K562 (cell line): Measurements from ENCODE around the gene JDP2. TPM values are rescaled to one million over a fixed set of nuclear protein-coding genes. Genes with fewer than 3 reads are reported as not detected.

ENCODE experiments used
- ATAC-seq: fragments of 200-7000 bp; cut with Tn5 transposase; 3 replicates; pipeline ENCODE4 v1.9.1; 2020; ENCODE audit warnings: moderate library complexity
- BruUV-seq: library from RNA; stranded (reverse); fragments of 400-500 nt; replicated peaks from 2 replicates; lab custom pipeline; 2021; lab: Mats Ljungman, UMichigan
- CTCF ChIA-PET: fragments of 300-600 bp; formaldehyde crosslinking; extraction: SDS; loops from one replicate; lab custom pipeline; 2021; ENCODE audit warnings: low intra/inter-chr PET ratio; lab: Yijun Ruan, JAX
- POLR2A ChIA-PET: fragments of 300-600, 350-650 bp; sonication (Branson Sonifier 250); formaldehyde crosslinking; extraction: SDS; loops from one replicate; lab custom pipeline; 2021; ENCODE audit warnings: antibody characterized with exemption, inconsistent platforms; lab: Yijun Ruan, JAX
- DNase-seq, 4 experiments: peaks; one replicate each; pipeline versions ENCODE4 v3.0.0 to v3.0.0-alpha.2; 2011 to 2018; ENCODE audit warnings: low spot score in 3 of 4, mixed read lengths in 3 of 4; ENCODE audit errors: extremely low read depth in 1 of 4
- FAIRE-seq: peaks from 2 replicates; lab custom pipeline; 2011; peaks lifted over from hg19 to GRCh38; lab: Jason Lieb, UNC
- H2AFZ ChIP-seq: 2 replicates; pipeline ENCODE4 v1.6.0; 2011; ENCODE audit warnings: low read depth, low read length, control low read depth, inconsistent platforms
- H3K27ac ChIP-seq: fragments of 200-600 bp; 3 replicates; pipeline ENCODE4 v1.8.0; 2011; ENCODE audit warnings: low read depth, mild to moderate bottlenecking, control low read depth, inconsistent platforms, low read length, moderate library complexity, mixed read lengths; ENCODE audit errors: extremely low read depth
- H3K27me3 ChIP-seq, 2 experiments: fragments of 300-600 bp in 1 of 2; 2 replicates in 1 of 2; 3 replicates in 1 of 2; pipeline versions ENCODE4 v1.6.0 to v1.8.0; 2011; ENCODE audit warnings: inconsistent platforms in 2 of 2, low read length in 2 of 2, mild to moderate bottlenecking in 1 of 2, mixed read lengths in 1 of 2, moderate library complexity in 1 of 2; ENCODE audit not compliant: control insufficient read depth in 2 of 2, insufficient read depth in 2 of 2
- H3K36me3 ChIP-seq: fragments of 300-600 bp; 3 replicates; pipeline ENCODE4 v1.8.0; 2011; ENCODE audit warnings: mild to moderate bottlenecking, low read length, inconsistent platforms; ENCODE audit not compliant: control insufficient read depth, insufficient read depth
- H3K4me1 ChIP-seq, 2 experiments: fragments of 200-600 bp in 1 of 2; replicated peaks in 1 of 2; 2 replicates in 1 of 2; 3 replicates in 1 of 2; pipeline versions ENCODE4 v1.5.1 to v1.8.0; 2011; ENCODE audit warnings: inconsistent platforms in 2 of 2, low read length in 2 of 2, mild to moderate bottlenecking in 1 of 2, mixed read lengths in 1 of 2, moderate library complexity in 1 of 2; ENCODE audit not compliant: control insufficient read depth in 2 of 2, insufficient read depth in 2 of 2
- H3K4me2 ChIP-seq: 2 replicates; pipeline ENCODE4 v1.6.1; 2011; ENCODE audit warnings: low read length, control low read depth, inconsistent platforms, mixed read lengths; ENCODE audit not compliant: insufficient read depth
- H3K4me3 ChIP-seq: fragments of 200-600 bp; sonication (generic), shearing (Covaris generic); 2 replicates; pipeline ENCODE4 v1.5.1; 2016; ENCODE audit warnings: control low read depth, inconsistent platforms
- H3K79me2 ChIP-seq: fragments of 200-600 bp; 3 replicates; pipeline ENCODE4 v1.8.0; 2011; ENCODE audit warnings: low read length, inconsistent platforms; ENCODE audit not compliant: control insufficient read depth, insufficient read depth
- H3K9ac ChIP-seq, 2 experiments: 2 replicates each; pipeline versions ENCODE4 v1.6.0 to v1.6.1; 2011; ENCODE audit warnings: low read depth in 2 of 2, low read length in 2 of 2, control low read depth in 1 of 2, inconsistent platforms in 1 of 2, mild to moderate bottlenecking in 1 of 2, mixed read lengths in 1 of 2; ENCODE audit not compliant: insufficient read depth in 1 of 2
- H3K9me1 ChIP-seq: one replicate; pipeline ENCODE4 v1.6.0; 2011; ENCODE audit warnings: inconsistent platforms, mild to moderate bottlenecking, low read length, moderate library complexity; ENCODE audit not compliant: control insufficient read depth, insufficient read depth
- H3K9me3 ChIP-seq: replicated peaks from 2 replicates; pipeline ENCODE4 v1.5.1; 2011; ENCODE audit warnings: low read depth, low read length, inconsistent platforms; ENCODE audit not compliant: control insufficient read depth, insufficient read depth
- H4K20me1 ChIP-seq: replicated peaks from 2 replicates; pipeline ENCODE4 v1.6.1; 2011; ENCODE audit warnings: low read length, inconsistent platforms, mixed read lengths; ENCODE audit not compliant: control insufficient read depth, insufficient read depth
- CBFA2T3 ChIP-seq: fragments of 450-650 bp; IDR thresholded peaks from 2 replicates; pipeline ENCODE4 v1.6.1; 2017
- ETS2 ChIP-seq: IDR thresholded peaks from 2 replicates; pipeline ENCODE4 v1.6.1; 2016; ENCODE audit warnings: borderline replicate concordance, missing genetic modification characterization, mild to moderate bottlenecking, moderate library complexity, missing compliant biosample characterization; ENCODE audit not compliant: poor library complexity, severe bottlenecking
- HNRNPH1 ChIP-seq: fragments of 200-400 bp; formaldehyde crosslinking; optimal IDR thresholded peaks from 2 replicates; pipeline ENCODE3; 2017; ENCODE audit warnings: low read depth, mild to moderate bottlenecking, low read length, moderate library complexity
- KDM4B ChIP-seq, 2 experiments: fragments of 450-650 bp in 1 of 2; sonication (generic) in 1 of 2; IDR thresholded peaks; 2 replicates each; pipeline ENCODE4 v1.6.1; 2016 to 2017; ENCODE audit warnings: borderline replicate concordance in 2 of 2, antibody characterized with exemption in 1 of 2, low read depth in 1 of 2, mild to moderate bottlenecking in 1 of 2
- MAFG ChIP-seq: fragments of 450-650 bp; conservative IDR thresholded peaks from 2 replicates; pipeline ENCODE4 v1.6.1; 2016; ENCODE audit warnings: missing genetic modification characterization, missing compliant biosample characterization
- MECOM ChIP-seq: fragments of 250-450 bp; sonication (Bioruptor Pico); IDR thresholded peaks from 2 replicates; pipeline ENCODE4 v1.8.0; 2022; ENCODE audit warnings: inconsistent platforms
- MED1 ChIP-seq: sonication (generic); formaldehyde crosslinking; IDR thresholded peaks from 2 replicates; pipeline ENCODE4 v1.8.1; 2023; ENCODE audit warnings: missing genetic modification reagents, borderline replicate concordance
- PHF20 ChIP-seq: fragments of 450-650 bp; IDR thresholded peaks from 2 replicates; pipeline ENCODE4 v1.6.1; 2018; ENCODE audit not compliant: partially characterized antibody
- RFX1 ChIP-seq: fragments of 450-650 bp; IDR thresholded peaks from 2 replicates; pipeline ENCODE4 v1.6.1; 2016; ENCODE audit warnings: mild to moderate bottlenecking, moderate library complexity
- SIRT6 ChIP-seq: IDR thresholded peaks from one replicate; pipeline ENCODE4 v1.6.1; 2012; ENCODE audit warnings: low read depth, mild to moderate bottlenecking, control low read depth, inconsistent platforms, low read length, moderate library complexity
- SPI1 ChIP-seq: IDR thresholded peaks from 2 replicates; pipeline ENCODE4 v1.6.1; 2011; ENCODE audit warnings: low read depth, low read length, control low read depth, borderline replicate concordance
- TAF1 ChIP-seq: IDR thresholded peaks from 2 replicates; pipeline ENCODE4 v1.6.1; 2011; ENCODE audit warnings: mild to moderate bottlenecking, low read length, moderate library complexity; ENCODE audit not compliant: insufficient read depth, control insufficient read depth, severe bottlenecking; ENCODE audit errors: extremely low read depth
- ZNF274 ChIP-seq: IDR thresholded peaks from 2 replicates; pipeline ENCODE4 v1.6.1; 2011; ENCODE audit warnings: low read depth, mild to moderate bottlenecking, low read length, moderate library complexity, borderline replicate concordance
- ZNF316 ChIP-seq: fragments of 450-650 bp; IDR thresholded peaks from 2 replicates; pipeline ENCODE4 v1.6.1; 2016
- ZNF384 ChIP-seq: IDR thresholded peaks from 2 replicates; pipeline ENCODE4 v1.6.1; 2012; ENCODE audit warnings: low read depth, low read length, improper control_type of control experiment
- ZNF778 ChIP-seq: fragments of 450-650 bp; formaldehyde crosslinking; IDR thresholded peaks from 2 replicates; pipeline ENCODE4 v1.4.0; 2020; ENCODE audit warnings: mild to moderate bottlenecking, moderate library complexity
- WGBS: fragments of 100-300 bp; shearing (Covaris generic); methylation state at CpG from one replicate; pipeline ENCODE4 v1.1.6; 2016; ENCODE audit warnings: low coverage, mixed read lengths; ENCODE audit not compliant: insufficient coverage; ENCODE audit errors: missing lambda C conversion rate; 5-methylcytosine and 5-hydroxymethylcytosine counted together
- in situ Hi-C: fragments of 300-500 bp; cut with MboI; formaldehyde crosslinking; loops from 4 replicates; pipeline ENCODE4 v1.15.0; 2018; ENCODE audit warnings: inconsistent platforms, mixed read lengths
- intact Hi-C: fragments of 100-400 bp; cut with micrococcal nuclease; formaldehyde crosslinking; loops from 2 replicates; pipeline ENCODE4 v1.14.2; 2022
- polyA plus RNA-seq, 8 experiments: library from polyadenylated mRNA; depleted of rRNA in 4 of 8; stranded (reverse) in 5 of 8; unstranded in 3 of 8; fragments of >200 nt; fragmentation: Nextera tagmentation in 2 of 8; fragmentation: Illumina TruSeq in 1 of 8; extraction: Ambion mirVana in 2 of 8; extraction: Trizol in 1 of 8; gene quantifications; 2 replicates each; pipeline versions ENCODE4 v1.2.1 to v1.2.3, GENCODE V29; 2011 to 2014; ENCODE audit warnings: inconsistent platforms in 1 of 8, missing spikeins in 1 of 8
- total RNA-seq, 7 experiments: library from RNA; depleted of rRNA in 6 of 7; stranded (reverse); fragments of >200 nt in 6 of 7; fragmentation: Illumina TruSeq in 2 of 7; extraction: Trizol in 2 of 7; gene quantifications; 2 replicates each; pipeline versions ENCODE4 v1.2.1 to v1.2.3, GENCODE V29; 2011 to 2021; ENCODE audit warnings: low replicate concordance in 1 of 7
- TF ChIP-seq, protein P1 (sequence below), 2 experiments: fragments of 200-800 bp in 1 of 2; sonication (Bioruptor generic) in 1 of 2; sonication (generic) in 1 of 2; formaldehyde crosslinking in 1 of 2; IDR thresholded peaks in 1 of 2; conservative IDR thresholded peaks in 1 of 2; 2 replicates each; pipeline versions ENCODE4 v1.5.0 to v1.6.1; 2016 to 2020; ENCODE audit warnings: missing compliant biosample characterization in 1 of 2, missing genetic modification characterization in 1 of 2, missing genetic modification reagents in 1 of 2

The JDP2 gene
- total and polyA plus RNA-seq, 9 of the 15 experiments (the other 6 are each of a cell fraction or from before 2014, with no cell fraction given) = 0.27 to 13.8 (median 3.1) TPM

DNA sequence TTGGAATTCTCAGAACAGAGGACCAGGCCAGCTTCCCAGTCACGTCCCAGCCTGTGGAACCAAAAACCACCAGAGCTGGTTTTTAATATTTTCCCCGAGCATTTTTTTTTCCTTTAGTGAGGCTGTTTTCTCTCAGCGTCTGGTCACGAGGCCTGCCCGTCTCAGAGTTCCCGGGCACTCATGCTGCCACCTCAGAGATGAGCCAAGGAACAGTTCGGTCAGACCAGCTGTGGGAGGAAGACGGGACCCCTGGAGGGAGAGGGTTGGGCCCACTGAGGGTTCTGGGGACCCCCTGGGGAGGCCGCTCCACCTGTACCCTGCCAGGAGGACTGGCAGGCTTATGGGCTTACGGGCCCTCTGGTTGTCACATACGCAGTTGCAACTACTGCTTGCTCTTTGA is 39.9 kb downstream of the JDP2 start:
- Histone ChIP-seq H3K4me2 (no peak overlapping the region), H2AFZ (no peak overlapping the region), H3K4me3 (no peak overlapping the region), H3K4me1 (peaks cover 0 to 8% of the 10 kb centered on the region in 2 experiments; a peak in 2 of 5 replicates), H3K9ac (no peak overlapping the region), H3K27ac (no peak overlapping the region), H3K9me1 (no peaks in the 10 kb centered on the region), H3K27me3 (no peaks in the 10 kb centered on the region), H3K79me2 (no peaks in the 10 kb centered on the region), H4K20me1 (no peaks in the 10 kb centered on the region), H3K36me3 (no peaks in the 10 kb centered on the region), H3K9me3 (no peaks in the 10 kb centered on the region)
- POLR2A ChIA-PET = interaction anchor here (0.6 to 1.5 kb wide), 2 partner anchors 9 to 548 kb away, joined by 3 to 4 read pairs; no protein-coding TSS in a partner anchor
- ATAC-seq (no peak), DNase-seq (no peak), FAIRE-seq (no peak)
- no TSS peak for BruUV-seq
- WGBS = 69% methylated on average over 7 of the region's 11 CpGs
- in situ Hi-C loops = no loop called here
- intact Hi-C loops = no loop called here
- CTCF ChIA-PET = no interaction called here
- TF ChIP-seq SPI1 (no peak), MECOM (CRISPR knock-in tag) (no peak), ZNF384 (no peak), MAFG (no peak), ETS2 (tag) (no peak), ZNF274 (no peak), TAF1 (no peak), CBFA2T3 (no peak), PHF20 (no peak), SIRT6 (no peak), KDM4B (IDR thresholded peaks at IDR 0.05; ENCODE audit: borderline replicate concordance in 2 of 2, low read depth in 1 of 2) (no peak), HNRNPH1 (no peak), ZNF778 (CRISPR knock-in tag) (no peak), RFX1 (no peak), MED1 (CRISPR knock-in tag) (no peak), ZNF316 (no peak)
- TF ChIP-seq, protein P1, sequence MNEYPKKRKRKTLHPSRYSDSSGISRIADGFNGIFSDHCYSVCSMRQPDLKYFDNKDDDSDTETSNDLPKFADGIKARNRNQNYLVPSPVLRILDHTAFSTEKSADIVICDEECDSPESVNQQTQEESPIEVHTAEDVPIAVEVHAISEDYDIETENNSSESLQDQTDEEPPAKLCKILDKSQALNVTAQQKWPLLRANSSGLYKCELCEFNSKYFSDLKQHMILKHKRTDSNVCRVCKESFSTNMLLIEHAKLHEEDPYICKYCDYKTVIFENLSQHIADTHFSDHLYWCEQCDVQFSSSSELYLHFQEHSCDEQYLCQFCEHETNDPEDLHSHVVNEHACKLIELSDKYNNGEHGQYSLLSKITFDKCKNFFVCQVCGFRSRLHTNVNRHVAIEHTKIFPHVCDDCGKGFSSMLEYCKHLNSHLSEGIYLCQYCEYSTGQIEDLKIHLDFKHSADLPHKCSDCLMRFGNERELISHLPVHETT (CRISPR knock-in tag; conservative IDR thresholded peaks at IDR 0.05 in 1 of 2, IDR thresholded peaks at IDR 0.05 in 1 of 2) = no peak
